GM12891 (cell line): Measurements from ENCODE around the gene ADORA2B.

Source experiments
- POLR2A ChIP-seq: IDR thresholded peaks from 2 replicates; pipeline ENCODE4 v1.6.1; 2011; ENCODE audit warnings: low read depth, low read length, control low read depth
- POLR2AphosphoS5 ChIP-seq: IDR thresholded peaks from 2 replicates; pipeline ENCODE4 v1.6.1; 2011; ENCODE audit warnings: low read depth, low read length, control low read depth
- POU2F2 ChIP-seq: IDR thresholded peaks from 2 replicates; pipeline ENCODE4 v1.6.1; 2011; ENCODE audit warnings: low read depth, mild to moderate bottlenecking, control low read depth, low read length, moderate library complexity
- SPI1 ChIP-seq: IDR thresholded peaks from 2 replicates; pipeline ENCODE4 v1.6.1; 2011; ENCODE audit warnings: low read depth, low read length, control low read depth
- TAF1 ChIP-seq: IDR thresholded peaks from 2 replicates; pipeline ENCODE4 v1.6.1; 2011; ENCODE audit warnings: low read depth, low read length, control low read depth

DNA sequence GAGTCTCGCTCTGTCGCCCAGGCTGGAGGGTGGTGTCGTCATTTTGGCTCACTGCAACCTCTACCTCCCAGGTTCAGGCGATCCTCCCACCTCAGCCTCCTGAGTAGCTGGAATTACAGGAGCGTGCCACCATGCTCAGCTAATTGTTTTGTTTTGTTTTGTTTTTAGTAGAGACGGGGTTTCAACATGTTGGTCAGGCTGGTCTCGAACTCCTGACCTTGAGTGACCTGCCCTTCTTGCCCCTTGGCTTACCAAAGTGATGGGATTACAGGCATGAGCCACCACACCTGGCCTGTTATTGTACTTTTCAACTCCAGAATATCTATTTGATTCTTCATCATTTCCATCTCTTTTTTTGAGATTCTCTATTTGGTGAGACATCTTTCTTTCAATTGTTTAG lies 9.0 kb upstream of the ADORA2B start:
- TF ChIP-seq POLR2A (no peak), SPI1 (no peak), TAF1 (no peak), POLR2AphosphoS5 (no peak), POU2F2 (no peak)
